Right lobe of liver (tissue), 4 donors: Measurements from ENCODE around the gene VAC14.

ENCODE experiments used
- CTCF ChIP-seq, 4 donors: fragments of 200-600 bp in 3 of 4; fragments of 450-650 bp in 1 of 4; IDR thresholded peaks; one replicate each; pipeline versions ENCODE4 v1.5.1 to v1.8.0; 2016 to 2022; ENCODE audit warnings: antibody characterized with exemption in 4 of 4, mild to moderate bottlenecking in 2 of 4
- POLR2A ChIP-seq: fragments of 450-650 bp; IDR thresholded peaks from one replicate; pipeline ENCODE4 v1.6.1; 2017; ENCODE audit warnings: antibody characterized with exemption, mild to moderate bottlenecking
- donor health status: DM: no; HTN: no; CAD: no.
- donor health status: DM: no; HTN: no; CAD: no.
- donor health status: DM: no; HTN: yes; CAD: no.

GRCh38 chr16:70725912-70726828 lies 74.8 kb downstream of the VAC14 start:
- TF ChIP-seq CTCF (IDR thresholded peaks at IDR 0.05) (no peak), POLR2A (no peak)
